T-cell (primary cell): ENCODE data around the gene CREB3L2. TPM values are rescaled to one million over a fixed set of nuclear protein-coding genes. Genes with fewer than 3 reads are reported as not detected.

Source experiments
- ATAC-seq, 4 experiments: fragments of 200-7000 bp in 3 of 4; fragments of 150-1000 bp in 1 of 4; cut with Tn5 transposase; replicated peaks in 1 of 4; 1 replicate in 3 of 4; 2 replicates in 1 of 4; pipeline ENCODE4 v1.10.0; 2021; ENCODE audit warnings: moderate library complexity in 3 of 4, mild to moderate bottlenecking in 2 of 4, moderate number of reproducible peaks in 1 of 4
- CTCF ChIA-PET, 2 donors: fragments of 300-600 bp; sonication (Branson Sonifier 250); formaldehyde crosslinking; loops; one replicate each; lab custom pipeline; 2022; ENCODE audit warnings: antibody characterized with exemption in 2 of 2; lab: Charles Lee
- POLR2A ChIA-PET, 2 donors: fragments of 300-600 bp; sonication (Branson Sonifier 250); formaldehyde crosslinking; loops; one replicate each; lab custom pipeline; 2022; ENCODE audit warnings: antibody characterized with exemption in 2 of 2; lab: Charles Lee
- DNase-seq, 35 experiments: peaks; one replicate each; pipeline versions ENCODE4 v3.0.0 to v3.0.0-alpha.2; 2013 to 2023
- H3K27ac ChIP-seq: one replicate; pipeline ENCODE4 v1.5.1; 2013; ENCODE audit warnings: low read length
- H3K27me3 ChIP-seq, 2 experiments: replicated peaks in 1 of 2; 1 replicate in 1 of 2; 2 replicates in 1 of 2; pipeline versions ENCODE4 v1.6.1 to v1.7.0; 2013; ENCODE audit warnings: low read length in 1 of 2, mixed read lengths in 1 of 2; ENCODE audit not compliant: control insufficient read depth in 2 of 2, insufficient read depth in 2 of 2; ENCODE audit errors: extremely low read depth in 1 of 2
- H3K36me3 ChIP-seq, 2 donors: 1 replicate in 1 of 2; 2 replicates in 1 of 2; pipeline versions ENCODE4 v1.6.1 to v1.7.0; 2013; ENCODE audit warnings: low read length in 1 of 2; ENCODE audit not compliant: control insufficient read depth in 2 of 2, insufficient read depth in 1 of 2; ENCODE audit errors: extremely low read depth in 1 of 2
- H3K4me1 ChIP-seq, 2 experiments: 1 replicate in 1 of 2; 2 replicates in 1 of 2; pipeline versions ENCODE4 v1.6.1 to v1.7.0; 2013; ENCODE audit warnings: low read length in 2 of 2, mixed read lengths in 1 of 2; ENCODE audit not compliant: insufficient read depth in 2 of 2, control insufficient read depth in 1 of 2; ENCODE audit errors: extremely low read depth in 1 of 2
- H3K4me3 ChIP-seq, 2 donors: 1 replicate in 1 of 2; 2 replicates in 1 of 2; pipeline versions ENCODE4 v1.5.1 to v1.7.0; 2013; ENCODE audit warnings: mild to moderate bottlenecking in 2 of 2, low read length in 1 of 2, moderate library complexity in 1 of 2; ENCODE audit not compliant: control insufficient read depth in 1 of 2; ENCODE audit errors: extremely low read depth in 1 of 2
- H3K9me3 ChIP-seq: 2 replicates; pipeline ENCODE4 v1.7.0; 2013
- H3K27ac Mint-ChIP-seq, 2 donors: one replicate each; pipeline ENCODE4 v1.8.0; 2020 to 2021; ENCODE audit warnings: mild to moderate bottlenecking in 2 of 2, mixed read lengths in 2 of 2
- H3K27me3 Mint-ChIP-seq, 2 donors: one replicate each; pipeline ENCODE4 v1.8.0; 2021 to 2022; ENCODE audit warnings: mixed read lengths in 2 of 2
- H3K36me3 Mint-ChIP-seq: one replicate; pipeline ENCODE4 v1.8.0; 2021; ENCODE audit warnings: mixed read lengths
- H3K4me1 Mint-ChIP-seq, 3 donors: one replicate each; pipeline ENCODE4 v1.8.0; 2020 to 2022; ENCODE audit warnings: mixed read lengths in 3 of 3, mild to moderate bottlenecking in 1 of 3
- H3K4me3 Mint-ChIP-seq, 3 donors: one replicate each; pipeline ENCODE4 v1.8.0; 2020 to 2022; ENCODE audit warnings: mild to moderate bottlenecking in 3 of 3, mixed read lengths in 3 of 3, moderate library complexity in 3 of 3
- H3K9me3 Mint-ChIP-seq, 3 donors: one replicate each; pipeline ENCODE4 v1.8.0; 2020 to 2022; ENCODE audit warnings: mixed read lengths in 3 of 3
- WGBS: methylation state at CpG from one replicate; pipeline ENCODE4 v1.1.5; 2013; ENCODE audit warnings: missing lambda C conversion rate; ENCODE audit not compliant: insufficient coverage; 5-methylcytosine and 5-hydroxymethylcytosine counted together
- total RNA-seq, 35 experiments: library from RNA in 6 of 35; stranded (reverse) in 6 of 35; fragments of 120-200 nt in 1 of 35; gene quantifications; one replicate each; pipeline versions ENCODE4 v1.2.1 to v1.2.4 and lab custom pipeline; 2013 to 2026

CREB3L2 gene
- total RNA-seq, 5 donors from 2014 or later (not counting 1 experiment from before 2014, with no cell fraction given), result 21.1 to 40.8 (median 28.9) TPM

- Histone ChIP-seq H3K36me3 (peaks cover 0 to 26% of the 10 kb centered on the region in 2 donors), H3K27me3 (no peaks in the 10 kb centered on the region), H3K27ac (no peak overlapping the region), H3K4me3 (no peak overlapping the region), H3K9me3 (no peaks in the 10 kb centered on the region), H3K4me1 (peaks cover 0 to 2% of the 10 kb centered on the region in 2 experiments)
- ChIA-PET POLR2A (interaction anchor here (0.6 to 0.7 kb wide), 2 partner anchors 13 to 542 kb away, joined by 3 to 7 read pairs; no protein-coding TSS in a partner anchor), CTCF (interaction anchor here in 1 of 2 donors (1.1 kb wide), 1 partner anchor 14 kb away, joined by 3 read pairs; no protein-coding TSS in a partner anchor)
- peaks cover 46% of the 10 kb centered on the region for H3K36me3 Mint-ChIP-seq
- H3K4me3 Mint-ChIP-seq, result no peak overlapping the region
- WGBS, result 86% methylated on average over 5 of the region's 9 CpGs
- H3K27ac Mint-ChIP-seq, result peak overlapping the region in 1 of 2 donors; percentile 19
- ATAC-seq, result no peak
- H3K4me1 Mint-ChIP-seq, result peaks cover 18 to 23% (median 20%) of the 10 kb centered on the region in 3 donors
- H3K9me3 Mint-ChIP-seq, result no peaks in the 10 kb centered on the region
- H3K27me3 Mint-ChIP-seq, result no peaks in the 10 kb centered on the region
- no peak for DNase-seq
These were observed 84.8 kb downstream of the CREB3L2 start for GRCh38 chr7:137916980-137917645.

- H3K27me3 Mint-ChIP-seq, result no peaks in the 10 kb centered on the region
- H3K4me1 Mint-ChIP-seq, result peaks cover 12 to 20% (median 18%) of the 10 kb centered on the region in 3 donors
- ChIA-PET POLR2A (interaction anchor here in 1 of 2 donors (0.7 kb wide), 1 partner anchor 14 kb away, joined by 3 read pairs; no protein-coding TSS in a partner anchor), CTCF (interaction anchor here (0.6 to 2.1 kb wide), 4 partner anchors 14 to 89 kb away, joined by 3 to 5 read pairs (median 4); partner anchors contain the start of gene CREB3L2 (in 1 of the 2))
- WGBS, result 60% methylated on average over 1 of the region's 8 CpGs
- Histone ChIP-seq H3K4me3 (no peak overlapping the region), H3K27ac (no peak overlapping the region), H3K27me3 (no peaks in the 10 kb centered on the region), H3K4me1 (peaks cover 0 to 2% of the 10 kb centered on the region in 2 experiments), H3K36me3 (peaks cover 0 to 26% of the 10 kb centered on the region in 2 donors), H3K9me3 (no peaks in the 10 kb centered on the region)
- no peak overlapping the region for H3K4me3 Mint-ChIP-seq
- DNase-seq (no peak), ATAC-seq (no peak)
- no peak overlapping the region for H3K27ac Mint-ChIP-seq
- H3K9me3 Mint-ChIP-seq, result no peaks in the 10 kb centered on the region
- peaks cover 45% of the 10 kb centered on the region for H3K36me3 Mint-ChIP-seq
These were observed 85.3 kb downstream of the CREB3L2 start for GRCh38 chr7:137916564-137916963.

GRCh38 chr7:137915266-137915665 lies 86.6 kb downstream of the CREB3L2 start:
- H3K27ac Mint-ChIP-seq, result no peak overlapping the region
- ChIA-PET CTCF (interaction anchor here (0.8 to 2.1 kb wide), 5 partner anchors 9 to 87 kb away, joined by 3 to 9 read pairs (median 4); partner anchors contain the start of gene CREB3L2 (in 1 of the 2)), POLR2A (no interaction called here)
- no peaks in the 10 kb centered on the region for H3K9me3 Mint-ChIP-seq
- H3K4me1 Mint-ChIP-seq, result peaks cover 2 to 8% (median 8%) of the 10 kb centered on the region in 3 donors
- Histone ChIP-seq H3K4me3 (no peak overlapping the region), H3K27ac (no peak overlapping the region), H3K4me1 (no peaks in the 10 kb centered on the region), H3K27me3 (no peaks in the 10 kb centered on the region), H3K36me3 (peaks cover 0 to 31% of the 10 kb centered on the region in 2 donors), H3K9me3 (no peaks in the 10 kb centered on the region)
- ATAC-seq (no peak), DNase-seq (no peak)
- no peaks in the 10 kb centered on the region for H3K27me3 Mint-ChIP-seq
- WGBS, result no CpG with 5 or more reads among the region's 3 CpGs
- no peak overlapping the region for H3K4me3 Mint-ChIP-seq
- peaks cover 44% of the 10 kb centered on the region for H3K36me3 Mint-ChIP-seq

- CTCF ChIA-PET, result no interaction called here
- DNase-seq (no peak), ATAC-seq (no peak)
- Mint-ChIP-seq H3K9me3 (no peaks in the 10 kb centered on the region), H3K36me3 (peaks cover 53% of the 10 kb centered on the region), H3K4me3 (no peak overlapping the region), H3K27me3 (no peaks in the 10 kb centered on the region), H3K4me1 (peaks cover 2 to 8% (median 8%) of the 10 kb centered on the region in 3 donors), H3K27ac (no peak overlapping the region)
- Histone ChIP-seq H3K4me3 (no peak overlapping the region), H3K27me3 (no peaks in the 10 kb centered on the region), H3K27ac (no peak overlapping the region), H3K4me1 (no peaks in the 10 kb centered on the region), H3K36me3 (peaks cover 4 to 41% of the 10 kb centered on the region in 2 donors), H3K9me3 (no peaks in the 10 kb centered on the region)
- 78% methylated on average over 2 of the region's 4 CpGs for WGBS
- POLR2A ChIA-PET, result no interaction called here
These were observed 87.9 kb downstream of the CREB3L2 start for GRCh38 chr7:137913985-137914384.

- no peak overlapping the region for H3K27ac ChIP-seq
- peaks cover 65% of the 10 kb centered on the region for H3K36me3 Mint-ChIP-seq
- peaks cover 4 to 52% of the 10 kb centered on the region in 2 donors for H3K36me3 ChIP-seq
- H3K27me3 ChIP-seq, result no peaks in the 10 kb centered on the region
- ATAC-seq, result no peak
- H3K27ac Mint-ChIP-seq, result no peak overlapping the region
- no peaks in the 10 kb centered on the region for H3K9me3 Mint-ChIP-seq
- no peaks in the 10 kb centered on the region for H3K9me3 ChIP-seq
- H3K4me1 Mint-ChIP-seq, result no peaks in the 10 kb centered on the region
- no peak overlapping the region for H3K4me3 ChIP-seq
- no peaks in the 10 kb centered on the region for H3K4me1 ChIP-seq
- H3K27me3 Mint-ChIP-seq, result no peaks in the 10 kb centered on the region
- ChIA-PET CTCF (interaction anchor here in 1 of 2 donors (1.1 to 9.9 kb wide), 2 partner anchors 44 to 100 kb away, joined by 3 to 163 read pairs; no protein-coding TSS in a partner anchor), POLR2A (no interaction called here)
- H3K4me3 Mint-ChIP-seq, result no peak overlapping the region
- DNase-seq, result no peak
- 75% methylated on average over 2 of the region's 11 CpGs for WGBS
These were observed 92.8 kb downstream of the CREB3L2 start for GRCh38 chr7:137909042-137909441.

GRCh38 chr7:137908106-137908505 lies 93.8 kb downstream of the CREB3L2 start:
- Histone ChIP-seq H3K4me3 (no peak overlapping the region), H3K27ac (no peak overlapping the region), H3K36me3 (peaks cover 4 to 52% of the 10 kb centered on the region in 2 donors), H3K9me3 (no peaks in the 10 kb centered on the region), H3K4me1 (peaks cover 0 to 5% of the 10 kb centered on the region in 2 experiments), H3K27me3 (no peaks in the 10 kb centered on the region)
- CTCF ChIA-PET, result interaction anchor here (1.6 to 9.9 kb wide), 3 partner anchors 97 to 109 kb away, joined by 3 to 207 read pairs (median 163); partner anchors contain the start of gene CREB3L2 (in 1 of the 2)
- Mint-ChIP-seq H3K36me3 (peaks cover 68% of the 10 kb centered on the region), H3K27me3 (no peaks in the 10 kb centered on the region), H3K4me1 (peaks cover 5 to 6% (median 6%) of the 10 kb centered on the region in 3 donors), H3K9me3 (no peaks in the 10 kb centered on the region), H3K27ac (no peak overlapping the region), H3K4me3 (no peak overlapping the region)
- DNase-seq (no peak), ATAC-seq (no peak)
- POLR2A ChIA-PET, result no interaction called here
- 100% methylated on average over 6 of the region's 9 CpGs for WGBS
